Activated CD8-positive, alpha-beta memory T cell treated with anti-CD3 and anti-CD28 coated beads, Interleukin-2, amount 50 U/mL, for 48 hours (primary cell): ENCODE measurements around the gene EXOC4.

Source experiments
- DNase-seq: peaks from one replicate; pipeline ENCODE4 v3.0.0-alpha.2; 2020

The EXOC4 gene

GRCh38 chr7:133850497-133851280, 597.8 kb downstream of the EXOC4 start:
- DNase-seq = no peak

GRCh38 chr7:133851411-133851810, 598.5 kb downstream of the EXOC4 start:
- DNase-seq = no peak

DNA sequence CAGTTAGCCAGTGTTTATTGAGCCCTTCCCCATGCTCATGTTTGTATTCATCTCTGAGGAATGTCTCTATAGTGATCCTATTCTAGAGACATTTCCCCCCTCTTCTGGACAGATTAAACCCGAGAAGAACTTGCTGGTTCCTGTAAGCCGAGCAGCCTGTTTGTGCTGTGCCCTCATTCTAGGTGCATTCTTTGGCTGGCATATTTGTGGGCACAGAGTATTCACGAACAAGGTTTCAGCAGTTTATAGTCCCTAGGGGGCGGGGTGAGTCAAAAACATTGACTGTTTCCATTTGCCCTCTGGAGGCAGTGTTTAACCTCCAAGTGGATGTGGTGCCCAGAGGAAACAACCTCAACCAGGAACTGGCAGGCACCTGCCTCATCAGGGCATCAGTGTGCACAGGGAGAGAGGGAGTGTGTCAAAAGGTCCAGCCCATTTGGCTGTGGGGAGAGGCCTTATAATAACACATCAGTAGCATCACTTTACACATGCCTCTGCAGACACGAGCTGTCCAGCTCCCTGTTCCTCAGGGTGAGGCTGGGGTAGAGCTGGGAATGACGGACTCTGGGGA, 600.9 kb downstream of the EXOC4 start:
- no peak for DNase-seq

GRCh38 chr7:133854739-133855138, 601.9 kb downstream of the EXOC4 start:
- DNase-seq = no peak

- no peak for DNase-seq
Measured at GRCh38 chr7:133857376-133858119, 604.7 kb downstream of the EXOC4 start.

- no peak for DNase-seq
Measured at GRCh38 chr7:133858311-133858710, 605.4 kb downstream of the EXOC4 start.

DNA sequence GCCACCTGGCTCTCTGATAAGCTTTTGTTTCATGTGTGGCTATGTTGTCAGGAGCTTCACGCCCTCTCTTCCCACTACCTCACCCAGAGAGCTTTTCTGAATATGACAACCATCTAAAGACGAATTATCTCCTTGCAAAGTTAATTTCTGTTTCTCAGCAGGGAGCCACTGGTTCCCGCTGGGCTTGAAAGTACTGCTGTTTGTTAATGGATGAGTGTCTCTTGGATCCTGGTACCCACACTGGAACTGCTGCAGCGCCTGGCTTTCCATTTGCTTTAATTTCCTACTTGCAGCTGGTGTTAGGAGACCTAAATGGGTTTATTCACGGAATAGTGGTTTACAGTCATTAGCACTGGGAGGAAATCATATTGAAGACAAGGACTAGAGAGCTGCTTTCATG, 606.4 kb downstream of the EXOC4 start:
- no peak for DNase-seq

DNA sequence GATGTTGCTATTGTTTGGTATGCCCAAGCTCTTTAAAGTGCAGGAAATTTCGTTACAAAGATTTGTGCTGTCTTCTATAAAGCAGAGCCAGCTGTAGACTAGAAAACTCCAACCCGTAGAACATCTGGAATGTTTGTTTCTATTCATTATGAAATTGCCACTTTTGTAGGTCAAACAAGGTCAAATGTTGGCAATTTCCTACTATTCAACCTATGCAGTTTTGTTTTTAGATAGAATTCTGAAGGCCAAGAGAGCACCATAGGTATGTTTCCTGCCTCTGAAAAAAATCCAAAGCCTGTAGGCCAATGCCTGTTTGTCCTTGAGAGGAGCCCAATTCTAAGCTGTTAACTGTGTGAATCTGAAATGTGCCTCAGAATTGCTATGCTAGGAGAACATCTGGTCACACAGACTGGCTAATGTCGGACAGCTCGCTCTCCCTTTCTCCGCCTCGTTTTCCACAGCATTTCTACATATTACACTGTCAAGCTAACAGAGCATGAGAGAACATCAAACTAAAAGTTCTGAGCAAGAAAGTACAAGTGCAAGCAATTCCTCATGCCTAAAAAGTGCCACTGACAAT, 607.1 kb downstream of the EXOC4 start:
- DNase-seq = no peak

GRCh38 chr7:133860628-133861335, 607.9 kb downstream of the EXOC4 start:
- DNase-seq = no peak

- no peak for DNase-seq
Measured at GRCh38 chr7:133861876-133862275, 609.0 kb downstream of the EXOC4 start.

DNA sequence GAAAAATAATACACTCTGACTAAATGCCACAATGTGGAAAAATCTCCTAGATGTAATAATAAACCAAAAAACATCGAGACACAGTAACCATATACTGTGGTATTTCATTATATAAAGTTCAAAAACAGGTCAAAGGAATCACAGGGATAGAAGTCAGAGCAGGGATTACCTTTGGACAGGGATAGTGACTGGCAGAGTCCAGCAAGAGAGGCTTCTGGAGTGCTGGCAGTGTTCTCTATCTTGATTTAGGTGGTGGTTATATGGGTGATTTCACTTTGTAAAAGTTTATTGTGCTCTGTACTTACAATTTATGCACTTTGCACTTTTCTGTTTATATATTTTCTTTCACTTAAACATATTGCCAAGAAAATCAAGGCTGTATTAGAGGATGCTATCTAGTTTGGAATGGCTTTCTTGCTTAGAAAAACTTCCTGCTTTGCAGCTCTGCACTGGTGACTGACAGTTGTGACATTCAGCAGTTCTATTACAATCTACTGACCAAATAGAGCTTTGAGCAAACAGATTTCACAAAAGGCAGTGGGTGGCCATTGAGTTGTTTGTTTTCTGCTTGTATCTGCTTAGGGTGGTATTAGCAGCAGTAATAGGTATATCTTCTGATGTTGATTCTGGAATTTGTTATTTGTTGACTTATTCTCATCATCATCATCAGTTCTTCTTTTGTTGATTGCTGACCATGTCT, 610.6 kb downstream of the EXOC4 start:
- DNase-seq = no peak

- no peak for DNase-seq
Measured at GRCh38 chr7:133869556-133869955, 616.7 kb downstream of the EXOC4 start.

- DNase-seq = no peak
Measured at GRCh38 chr7:133871757-133872156, 618.9 kb downstream of the EXOC4 start.

- DNase-seq = no peak
Measured at GRCh38 chr7:133873187-133873586, 620.3 kb downstream of the EXOC4 start.

DNA sequence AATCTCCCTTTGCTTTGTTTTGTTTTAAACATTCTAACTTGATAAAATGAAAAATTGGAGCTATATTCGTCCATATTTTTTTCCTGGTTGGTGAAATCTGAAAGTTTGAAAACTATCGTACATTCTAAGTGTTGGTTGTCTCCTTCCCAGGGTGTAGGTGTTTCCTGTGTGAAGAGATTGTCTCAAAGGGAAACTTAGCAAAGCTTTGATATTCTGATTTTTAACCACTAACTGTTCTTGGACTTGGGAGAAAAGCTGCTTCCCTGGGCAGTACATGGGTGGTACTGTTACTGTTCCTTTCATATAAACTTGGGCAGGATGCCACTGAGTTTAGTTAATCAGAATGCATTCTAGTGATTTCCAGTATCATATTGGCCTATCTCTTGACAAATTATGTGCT, 620.8 kb downstream of the EXOC4 start:
- no peak for DNase-seq

DNA sequence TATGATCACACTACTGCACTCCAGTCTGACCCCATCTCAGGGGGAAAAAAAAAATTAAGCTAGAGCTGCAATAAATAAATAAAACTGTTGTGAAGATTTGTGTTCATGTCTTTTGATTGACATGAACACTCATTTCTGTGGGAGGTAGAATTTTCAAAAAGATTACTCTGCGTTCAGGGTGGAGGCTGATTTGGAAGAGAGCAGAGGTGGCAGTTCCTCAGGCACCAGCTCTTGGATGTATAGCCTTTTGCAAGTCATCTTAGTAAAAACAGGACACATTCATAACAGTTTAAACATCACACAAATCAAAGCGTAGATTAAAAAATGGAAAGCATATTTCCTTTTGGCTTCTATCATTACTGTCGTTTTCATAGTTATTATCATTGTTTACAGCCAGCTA, 630.7 kb downstream of the EXOC4 start:
- DNase-seq = no peak

GRCh38 chr7:133885213-133885612, 632.3 kb downstream of the EXOC4 start:
- no peak for DNase-seq

- no peak for DNase-seq
Measured at GRCh38 chr7:133886086-133886485, 633.2 kb downstream of the EXOC4 start.

DNA sequence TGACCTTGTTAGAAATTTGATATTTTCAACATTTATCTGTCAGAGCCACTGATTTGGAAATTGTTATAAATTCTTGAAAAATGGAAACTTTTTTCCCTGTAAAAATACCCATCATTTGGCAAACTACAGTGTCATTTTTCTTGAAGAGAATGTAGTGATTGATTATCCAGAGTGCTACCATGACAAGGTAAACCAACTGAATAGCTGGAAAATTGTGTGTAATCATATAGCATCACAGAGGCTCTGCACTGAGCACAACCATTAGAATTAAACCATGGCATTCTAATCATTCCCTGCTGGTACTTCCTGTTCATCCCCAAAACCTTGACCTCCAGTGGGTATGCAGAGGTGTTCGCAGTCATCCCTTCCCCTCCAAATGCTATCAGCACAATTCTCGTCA, 633.9 kb downstream of the EXOC4 start:
- no peak for DNase-seq

DNA sequence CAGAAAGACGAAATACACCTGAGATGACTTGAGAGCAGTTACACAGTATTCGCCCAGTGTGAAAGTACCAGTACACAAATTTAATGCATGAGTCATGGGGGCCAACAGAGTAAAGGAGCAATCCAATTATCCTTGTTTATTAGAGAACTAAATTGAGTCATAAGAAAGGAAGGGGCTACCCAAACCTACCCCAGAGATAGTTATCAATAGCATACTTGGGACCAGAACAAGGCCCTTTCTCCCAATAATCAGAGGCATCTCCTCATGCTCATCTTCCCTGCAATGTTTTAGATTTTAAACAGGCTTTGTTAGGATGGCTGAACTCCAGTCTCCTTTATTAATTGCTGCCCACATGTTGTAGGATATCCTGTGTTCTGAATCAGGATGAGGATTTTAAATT, 634.6 kb downstream of the EXOC4 start:
- no peak for DNase-seq

- no peak for DNase-seq
Measured at GRCh38 chr7:133888061-133888930, 635.4 kb downstream of the EXOC4 start.
